CMK (cell line): ENCODE measurements around the gene PLPPR2.
"Not testable (repeated sequence)": the region's sequence is repeated elsewhere in the genome, so short reads cannot be mapped to it uniquely, and the experiment has no call there.

Source experiments
- DNase-seq: peaks from one replicate; pipeline ENCODE4 v3.0.0-alpha.2; 2010; ENCODE audit warnings: low read depth

The PLPPR2 gene, protein sequence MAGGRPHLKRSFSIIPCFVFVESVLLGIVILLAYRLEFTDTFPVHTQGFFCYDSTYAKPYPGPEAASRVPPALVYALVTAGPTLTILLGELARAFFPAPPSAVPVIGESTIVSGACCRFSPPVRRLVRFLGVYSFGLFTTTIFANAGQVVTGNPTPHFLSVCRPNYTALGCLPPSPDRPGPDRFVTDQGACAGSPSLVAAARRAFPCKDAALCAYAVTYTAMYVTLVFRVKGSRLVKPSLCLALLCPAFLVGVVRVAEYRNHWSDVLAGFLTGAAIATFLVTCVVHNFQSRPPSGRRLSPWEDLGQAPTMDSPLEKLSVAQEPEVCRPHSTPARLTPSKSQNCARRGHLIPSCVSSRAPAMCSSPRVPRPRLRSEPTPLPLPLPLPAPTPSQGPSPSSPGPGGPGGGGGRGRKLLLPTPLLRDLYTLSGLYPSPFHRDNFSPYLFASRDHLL

GRCh38 chr19:11355160-11356073 lies at the start of gene PLPPR2:
PLPPR2 (plus strand) TSS chr19:11355432; CDS start chr19:11357674, 2,242 bp downstream.
- peak; percentile 81 for DNase-seq

- DNase-seq = no peak
Observed at GRCh38 chr19:11306337-11306736, 48.9 kb upstream of the PLPPR2 start.

DNA sequence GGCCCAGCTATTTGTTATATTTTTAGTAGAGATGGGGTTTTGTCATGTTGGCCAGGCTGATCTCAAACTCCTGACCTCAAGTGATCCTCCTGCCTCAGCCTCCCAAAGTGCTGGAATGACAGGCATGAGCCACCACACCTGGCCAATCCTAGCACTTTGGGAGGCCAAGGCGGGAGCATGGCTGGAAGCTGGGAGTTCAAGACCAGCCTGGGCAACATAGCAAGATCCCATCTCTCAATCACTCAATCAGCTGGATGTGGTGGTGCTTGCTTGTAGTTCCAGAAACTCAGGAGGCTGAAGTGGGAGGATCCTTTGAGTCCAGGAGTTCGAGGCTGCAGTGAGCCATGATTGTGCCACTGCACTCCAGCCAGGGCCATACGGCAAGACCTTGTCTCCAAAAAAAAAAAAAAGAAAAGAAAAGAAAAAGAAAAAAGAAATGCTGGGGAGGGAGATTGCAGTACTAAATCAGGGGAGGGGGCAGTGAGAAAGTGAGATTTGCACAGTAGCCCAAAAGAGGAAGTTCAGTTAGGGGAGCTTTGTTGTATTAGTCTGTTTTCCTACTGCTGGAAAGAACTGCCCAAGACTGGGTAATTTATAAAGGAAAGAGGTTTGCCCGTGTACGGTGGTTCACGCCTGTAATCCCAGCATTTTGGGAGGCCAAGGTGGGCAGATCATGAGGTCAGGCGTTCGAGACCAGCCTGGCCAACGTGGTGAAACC lies 34.8 kb upstream of the PLPPR2 start:
- DNase-seq = not testable (repeated sequence)

GRCh38 chr19:11321191-11322126 lies 33.8 kb upstream of the PLPPR2 start:
- no peak for DNase-seq

- no peak for DNase-seq
Observed at GRCh38 chr19:11322269-11323024, 32.8 kb upstream of the PLPPR2 start.

- no peak for DNase-seq
Observed at GRCh38 chr19:11323601-11324078, 31.6 kb upstream of the PLPPR2 start.

DNA sequence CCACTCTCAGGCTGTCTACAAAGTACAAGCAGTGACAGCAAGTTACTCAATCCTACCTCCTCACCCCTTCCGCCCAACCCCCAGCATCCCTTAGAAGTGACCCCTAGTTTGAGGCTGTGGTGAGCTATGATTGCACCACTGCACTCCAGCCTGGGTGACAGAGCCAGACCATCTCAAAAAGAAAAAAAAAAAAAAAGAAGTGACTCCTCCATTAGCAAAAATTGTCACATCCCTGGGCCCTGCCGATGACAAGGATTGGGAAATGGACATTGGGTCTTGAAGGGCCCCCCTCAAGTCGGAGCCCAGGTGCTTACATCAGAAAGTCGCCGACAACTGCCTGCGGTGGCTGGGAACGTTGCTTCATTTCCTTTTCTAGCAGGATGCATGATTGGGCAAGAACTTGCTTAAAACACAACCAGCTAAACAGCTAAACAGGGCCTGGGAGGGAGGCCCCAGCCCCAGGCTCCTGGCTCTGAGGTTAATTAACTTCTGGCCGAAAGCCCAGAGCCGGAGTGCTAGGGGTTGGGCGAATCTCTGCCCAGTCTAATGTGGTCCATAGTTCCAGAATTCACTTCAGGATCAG lies 31.1 kb upstream of the PLPPR2 start:
- DNase-seq = no peak

GRCh38 chr19:11324748-11325389 lies 30.4 kb upstream of the PLPPR2 start:
- no peak for DNase-seq

GRCh38 chr19:11325544-11325943 lies 29.7 kb upstream of the PLPPR2 start:
- DNase-seq = no peak

GRCh38 chr19:11330127-11330526 lies 25.1 kb upstream of the PLPPR2 start:
- DNase-seq = no peak

- DNase-seq = no peak
Observed at GRCh38 chr19:11331502-11331901, 23.7 kb upstream of the PLPPR2 start.

DNA sequence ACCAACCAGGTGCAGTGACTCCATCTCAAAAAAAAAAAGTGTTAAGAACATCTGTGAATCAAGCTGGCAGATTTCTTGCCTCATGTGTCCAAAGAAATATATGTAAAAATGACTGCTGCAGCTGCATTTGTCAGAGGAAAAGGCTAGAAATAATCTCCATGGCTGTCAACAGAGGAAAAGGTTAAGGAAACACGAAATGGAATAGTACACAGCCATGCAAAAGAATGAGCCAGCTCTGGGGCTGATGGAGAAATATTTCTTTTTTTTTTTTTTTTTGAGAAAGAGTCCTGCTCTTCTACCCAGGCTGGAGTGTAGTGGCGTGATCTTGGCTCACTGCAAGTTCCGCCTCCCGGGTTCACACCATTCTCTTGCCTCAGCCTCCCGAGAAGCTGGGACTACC lies 22.4 kb upstream of the PLPPR2 start:
- DNase-seq = no peak

GRCh38 chr19:11333838-11334237 lies 21.4 kb upstream of the PLPPR2 start:
- DNase-seq = not testable (repeated sequence)

DNA sequence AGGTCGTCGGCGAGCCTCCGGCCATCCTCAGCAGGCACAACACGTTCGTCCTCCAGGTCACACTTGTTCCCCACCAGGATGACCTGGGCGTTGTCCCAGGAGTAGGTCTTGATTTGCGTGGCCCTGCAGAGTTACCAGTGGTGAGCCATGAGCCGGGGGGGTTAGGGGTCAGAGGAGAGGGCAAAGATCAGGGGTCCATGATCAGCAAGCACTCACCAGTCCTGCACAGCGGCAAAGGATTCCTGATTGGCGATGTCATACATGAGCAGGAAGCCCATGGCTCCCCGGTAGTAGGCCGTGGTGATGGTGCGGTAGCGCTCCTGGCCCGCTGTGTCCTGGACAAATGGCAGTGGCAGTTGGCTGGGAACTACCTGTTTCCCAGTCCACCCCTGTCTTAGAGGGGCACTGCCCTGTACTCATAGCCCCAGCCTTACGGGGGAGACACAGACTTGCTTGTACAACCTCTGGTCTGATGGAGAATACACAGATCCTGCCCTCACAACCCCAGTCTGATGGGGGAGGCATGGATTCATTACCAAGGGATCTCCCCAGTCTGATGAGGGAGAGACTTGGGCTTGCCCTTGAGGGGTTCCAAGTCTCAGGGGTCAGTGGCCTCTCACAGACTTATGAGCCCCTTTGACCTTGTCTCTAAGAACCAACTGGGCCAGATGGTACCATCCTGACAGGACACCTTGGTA lies 19.6 kb upstream of the PLPPR2 start:
- no peak for DNase-seq

- DNase-seq = peak; percentile 92
Observed at GRCh38 chr19:11337080-11337479, 18.2 kb upstream of the PLPPR2 start.

DNA sequence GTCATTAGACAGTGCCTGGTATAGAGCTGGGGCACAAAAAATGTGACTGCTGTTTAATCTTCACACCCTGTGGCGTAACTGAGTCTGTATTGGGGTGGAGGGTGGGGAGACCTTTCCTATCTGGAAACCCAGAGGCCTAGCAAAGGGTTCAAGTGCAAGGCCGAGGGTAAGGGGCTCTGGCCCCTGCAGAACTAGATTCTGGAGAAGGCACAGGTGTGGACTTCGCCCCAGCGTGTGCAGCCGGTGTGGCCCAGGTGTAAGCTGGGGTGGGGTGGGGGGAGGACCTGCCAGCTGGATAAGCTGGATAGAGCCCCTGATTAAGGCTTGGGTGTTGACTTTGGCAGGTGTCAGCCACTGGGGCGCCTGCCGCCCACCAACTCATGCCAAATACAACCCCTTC lies 17.1 kb upstream of the PLPPR2 start:
- DNase-seq = no peak

GRCh38 chr19:11338569-11339253 lies 16.5 kb upstream of the PLPPR2 start:
- DNase-seq = no peak
